Measurements from ENCODE around the gene TPPP.

DNA sequence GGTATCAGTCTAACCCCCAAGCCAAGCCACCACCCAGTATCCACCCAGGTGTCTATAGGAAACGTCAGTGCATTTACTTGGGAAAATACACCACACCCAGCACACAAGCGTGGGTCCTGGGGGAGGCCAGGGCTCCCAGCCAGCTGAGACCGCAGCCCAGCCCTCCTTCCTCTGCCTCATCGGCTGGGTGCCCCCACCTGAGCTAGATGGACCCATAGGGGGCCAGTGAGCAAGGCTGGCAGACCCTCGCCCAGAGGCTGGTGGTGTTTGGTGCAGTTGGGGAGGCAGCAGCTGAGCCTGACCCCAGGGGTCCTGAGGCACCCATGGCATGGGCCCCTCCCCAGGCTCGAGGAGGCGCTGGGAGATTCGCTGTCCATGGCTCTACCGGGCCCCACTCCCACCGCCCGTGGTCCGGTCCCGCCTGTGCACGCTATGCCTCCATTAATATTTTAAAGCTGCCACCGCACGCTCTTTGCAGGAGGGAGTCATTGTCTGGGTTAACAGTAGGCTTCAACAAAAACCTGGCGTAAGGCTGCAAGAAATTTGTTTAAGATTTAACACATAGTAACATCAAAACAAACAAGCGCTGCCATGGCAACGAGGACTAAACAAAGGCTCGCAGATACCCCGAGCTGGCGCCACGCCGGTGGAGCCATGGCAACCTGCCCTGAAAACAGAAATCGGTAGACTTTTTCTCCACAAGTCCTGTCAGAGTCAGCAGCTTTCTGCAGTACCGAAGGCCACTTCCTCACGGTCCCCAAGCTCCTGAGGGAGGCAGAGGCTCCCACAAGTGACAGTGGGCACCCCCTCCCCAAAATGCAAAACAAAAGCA lies 20.6 kb downstream of the TPPP start:
- TF ChIP-seq, protein P1, sequence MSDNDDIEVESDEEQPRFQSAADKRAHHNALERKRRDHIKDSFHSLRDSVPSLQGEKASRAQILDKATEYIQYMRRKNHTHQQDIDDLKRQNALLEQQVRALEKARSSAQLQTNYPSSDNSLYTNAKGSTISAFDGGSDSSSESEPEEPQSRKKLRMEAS (IDR thresholded peaks at IDR 0.05) = no peak
- no peak for TF ChIP-seq FOXM1 (IDR thresholded peaks at IDR 0.05; ENCODE audit: borderline replicate concordance, low read depth)
- no peak for TF ChIP-seq EP300 (IDR thresholded peaks at IDR 0.05; ENCODE audit: borderline replicate concordance)
- no peak for TF ChIP-seq TAF1 (IDR thresholded peaks at IDR 0.05; ENCODE audit: low read depth)
- no peak for TF ChIP-seq EGR1 (IDR thresholded peaks at IDR 0.05)
- TF ChIP-seq YY1 (IDR thresholded peaks at IDR 0.05; ENCODE audit: low read depth) = no peak
- no peak for TF ChIP-seq CEBPB (IDR thresholded peaks at IDR 0.05)
- no peak for TF ChIP-seq TCF12 (IDR thresholded peaks at IDR 0.05; ENCODE audit: low read depth)
- TF ChIP-seq RAD21 (IDR thresholded peaks at IDR 0.05; ENCODE audit: low read depth) = no peak

All from Ishikawa (cell line).